Skeletal muscle satellite cell (primary cell): ENCODE data around the gene PRDX1.
"Not testable (repeated sequence)": the region's sequence is repeated elsewhere in the genome, so short reads cannot be mapped to it uniquely, and the experiment has no call there.

Experiments
- H3K27me3 ChIP-seq: 2 replicates; pipeline ENCODE4 v1.7.0; 2013; ENCODE audit warnings: low read length; ENCODE audit not compliant: control insufficient read depth, insufficient read depth
- H3K36me3 ChIP-seq: 2 replicates; pipeline ENCODE4 v1.7.0; 2013; ENCODE audit warnings: mild to moderate bottlenecking, control low read depth, low read length; ENCODE audit not compliant: insufficient read depth
- H3K4me1 ChIP-seq: 2 replicates; pipeline ENCODE4 v1.7.0; 2013; ENCODE audit warnings: low read length; ENCODE audit not compliant: control insufficient read depth, insufficient read depth
- H3K4me2 ChIP-seq: 2 replicates; pipeline ENCODE4 v1.7.0; 2013; ENCODE audit warnings: mild to moderate bottlenecking, low read length
- H3K4me3 ChIP-seq: 2 replicates; pipeline ENCODE4 v1.7.0; 2013; ENCODE audit warnings: low read length
- H3K9ac ChIP-seq: 2 replicates; pipeline ENCODE4 v1.7.0; 2013; ENCODE audit warnings: mild to moderate bottlenecking, low read depth, low read length, moderate library complexity
- H3K9me3 ChIP-seq: replicated peaks from 2 replicates; pipeline ENCODE4 v1.7.0; 2013; ENCODE audit warnings: mild to moderate bottlenecking, control low read depth, low read length

Gene PRDX1

DNA sequence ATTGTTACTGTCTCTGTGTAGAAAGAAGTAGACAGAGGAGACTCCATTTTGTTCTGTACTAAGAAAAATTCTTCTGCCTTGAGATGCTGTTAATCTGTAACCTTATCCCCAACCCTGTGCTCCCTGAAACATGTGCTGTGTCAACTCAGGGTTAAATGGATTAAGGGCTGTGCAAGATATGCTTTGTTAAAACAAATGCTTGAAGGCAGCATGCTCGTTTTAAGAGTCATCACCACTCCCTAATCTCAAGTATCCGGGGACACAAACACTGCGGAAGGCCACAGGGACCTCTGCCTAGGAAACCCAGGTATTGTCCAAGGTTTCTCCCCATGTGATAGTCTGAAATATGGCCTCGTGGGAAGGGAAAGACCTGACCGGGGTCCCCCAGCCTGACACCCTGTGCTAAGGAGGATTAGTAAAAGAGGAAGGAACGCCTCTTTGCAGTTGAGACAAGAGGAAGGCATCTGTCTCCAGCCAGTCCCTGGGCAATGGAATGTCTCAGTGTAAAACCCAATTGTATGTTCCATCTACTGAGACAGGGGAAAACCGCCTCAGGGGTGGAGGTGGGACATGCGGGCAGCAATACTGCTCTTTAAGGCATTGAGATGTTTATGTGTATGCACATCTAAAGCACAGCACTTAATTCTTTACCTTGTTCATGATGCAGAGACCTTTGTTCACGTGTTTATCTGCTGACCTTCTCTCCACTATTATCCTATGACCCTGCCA lies 8.0 kb downstream of the PRDX1 start:
- H3K4me2 ChIP-seq, H3K9me3 ChIP-seq, H3K27me3 ChIP-seq, H3K9ac ChIP-seq, H3K4me3 ChIP-seq: not testable (repeated sequence)
- Histone ChIP-seq H3K36me3 (peaks cover 81% of the 10 kb centered on the region), H3K4me1 (peaks cover 15% of the 10 kb centered on the region)

DNA sequence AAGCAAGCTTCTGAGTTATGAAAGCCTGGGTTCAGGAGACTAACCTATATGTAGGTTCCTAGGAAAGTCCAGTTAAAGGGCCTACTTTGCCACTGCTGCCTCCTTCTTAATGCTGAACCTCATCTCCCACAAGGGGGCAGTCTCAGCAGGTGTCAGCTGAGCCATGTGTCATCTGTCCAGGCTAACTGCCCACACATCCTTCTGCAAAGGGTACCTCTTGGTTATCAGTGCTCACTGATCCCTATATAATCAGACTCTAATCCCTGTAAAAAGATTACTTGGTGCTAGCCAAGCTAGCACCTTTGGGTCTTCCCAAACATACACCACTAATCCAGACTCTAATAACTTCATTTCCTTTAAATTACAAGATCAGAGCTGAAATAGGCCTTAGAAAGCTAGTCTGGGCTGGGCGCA lies 9.0 kb downstream of the PRDX1 start:
- Histone ChIP-seq H3K27me3 (no peaks in the 10 kb centered on the region), H3K4me2 (no peak overlapping the region), H3K9me3 (no peaks in the 10 kb centered on the region), H3K4me3 (no peak overlapping the region), H3K36me3 (peaks cover 85% of the 10 kb centered on the region), H3K4me1 (peaks cover 13% of the 10 kb centered on the region), H3K9ac (no peak overlapping the region)

DNA sequence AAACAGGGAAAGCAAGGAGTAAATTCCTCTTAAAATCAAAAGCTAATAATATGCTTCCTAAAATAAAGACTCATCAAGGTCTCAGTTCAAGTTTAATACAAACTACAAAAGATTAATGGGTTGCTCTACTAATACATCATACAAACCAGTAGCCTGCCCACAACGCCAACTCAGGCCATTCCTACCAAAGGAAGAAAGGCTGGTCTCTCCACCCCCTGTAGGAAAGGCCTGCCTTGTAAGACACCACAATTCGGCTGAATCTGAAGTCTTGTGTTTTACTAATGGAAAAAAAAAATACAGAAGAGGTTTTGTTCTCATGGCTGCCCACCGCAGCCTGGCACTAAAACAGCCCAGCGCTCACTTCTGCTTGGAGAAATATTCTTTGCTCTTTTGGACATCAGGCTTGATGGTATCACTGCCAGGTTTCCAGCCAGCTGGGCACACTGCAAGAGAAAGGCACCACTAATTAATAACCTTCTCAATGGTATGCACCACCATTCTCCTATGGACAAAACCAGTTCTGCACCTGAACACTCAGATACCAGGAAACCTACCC lies 10.6 kb downstream of the PRDX1 start:
- Histone ChIP-seq H3K36me3 (peaks cover 72% of the 10 kb centered on the region), H3K4me2 (no peak overlapping the region), H3K9ac (no peak overlapping the region), H3K27me3 (no peaks in the 10 kb centered on the region), H3K4me1 (peaks cover 13% of the 10 kb centered on the region), H3K4me3 (no peak overlapping the region), H3K9me3 (no peaks in the 10 kb centered on the region)

DNA sequence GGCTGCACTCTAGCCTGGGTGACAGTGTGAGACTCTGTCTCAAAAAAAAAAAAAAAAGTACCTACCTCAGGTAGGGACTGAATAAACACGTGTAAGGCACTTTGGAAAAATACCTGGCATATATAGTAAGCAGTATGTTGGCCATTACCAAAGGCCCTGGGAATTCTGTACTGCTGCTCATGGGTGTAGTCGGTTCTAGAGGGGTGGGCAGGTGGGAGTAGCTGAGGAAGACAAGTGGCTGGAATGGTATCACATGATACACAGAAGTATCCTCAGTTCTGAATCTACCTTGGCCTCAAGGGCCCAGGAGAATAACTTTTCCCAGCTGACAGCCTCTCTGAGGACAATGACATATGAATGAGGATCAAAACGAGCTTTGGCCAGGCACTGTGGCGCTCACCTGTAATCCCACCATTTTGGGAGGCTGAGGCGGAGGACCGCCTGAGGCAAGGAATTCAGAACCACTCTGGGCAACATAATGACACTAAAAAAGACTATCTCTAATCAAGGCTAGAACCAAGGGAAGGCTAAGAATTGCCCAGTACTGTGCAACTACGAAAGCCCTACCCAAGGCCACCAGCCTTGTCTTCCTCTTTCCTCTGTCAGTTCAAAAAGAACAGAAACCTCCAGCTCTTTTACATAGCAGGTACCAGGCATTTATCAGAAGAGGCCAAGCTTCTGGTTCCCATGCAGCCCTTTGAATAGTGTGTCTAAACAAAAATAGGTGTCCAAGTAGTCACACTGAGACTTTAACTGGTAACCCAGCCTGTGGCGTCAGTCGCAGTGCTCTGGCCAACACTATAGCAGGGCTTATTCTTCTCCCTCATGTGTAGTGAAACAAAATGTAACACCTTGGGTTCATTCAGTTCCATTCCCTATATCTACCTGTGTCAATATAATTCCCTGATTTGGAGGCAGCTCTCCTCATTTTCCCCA lies 11.4 kb downstream of the PRDX1 start:
- peaks cover 13% of the 10 kb centered on the region for H3K4me1 ChIP-seq
- no peak overlapping the region for H3K4me3 ChIP-seq
- H3K27me3 ChIP-seq: no peaks in the 10 kb centered on the region
- no peak overlapping the region for H3K9ac ChIP-seq
- H3K36me3 ChIP-seq: peaks cover 66% of the 10 kb centered on the region
- H3K4me2 ChIP-seq: no peak overlapping the region
- H3K9me3 ChIP-seq: no peaks in the 10 kb centered on the region

DNA sequence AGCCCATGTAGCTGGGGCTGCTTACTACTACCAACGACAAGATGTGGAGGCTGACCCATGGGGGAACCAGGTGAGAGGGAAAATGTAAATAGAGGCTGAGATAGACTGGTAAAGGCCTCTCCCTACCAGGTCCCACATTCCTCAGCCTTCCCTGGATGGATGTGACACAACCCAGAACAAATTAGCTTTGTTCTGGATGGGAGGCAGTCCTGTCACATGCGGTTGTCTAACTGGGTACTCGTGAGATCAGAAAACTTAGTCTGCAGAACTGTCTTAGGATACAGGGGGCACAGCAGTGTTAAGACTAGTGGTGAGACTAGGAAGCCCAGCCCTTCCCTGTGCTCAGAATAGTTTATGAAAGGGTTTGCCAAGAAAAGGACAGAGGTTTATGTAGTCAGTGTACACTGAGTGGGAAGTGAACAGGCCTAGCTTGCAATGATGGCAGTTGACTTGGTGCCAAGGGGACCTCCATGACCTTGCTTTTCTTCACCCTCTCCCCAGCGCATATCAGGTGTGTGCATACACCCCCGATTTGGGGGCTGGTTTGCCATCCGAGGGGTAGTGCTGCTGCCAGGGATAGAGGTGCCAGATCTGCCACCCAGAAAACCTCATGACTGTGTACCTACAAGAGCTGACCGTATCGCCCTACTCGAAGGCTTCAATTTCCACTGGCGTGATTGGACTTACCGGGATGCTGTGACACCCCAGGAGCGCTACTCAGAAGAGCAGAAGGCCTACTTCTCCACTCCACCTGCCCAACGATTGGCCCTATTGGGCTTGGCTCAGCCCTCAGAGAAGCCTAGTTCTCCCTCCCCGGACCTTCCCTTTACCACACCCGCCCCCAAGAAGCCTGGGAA lies 13.2 kb downstream of the PRDX1 start:
- no peaks in the 10 kb centered on the region for H3K27me3 ChIP-seq
- no peak overlapping the region for H3K4me3 ChIP-seq
- no peak overlapping the region for H3K9ac ChIP-seq
- H3K4me1 ChIP-seq: peaks cover 3% of the 10 kb centered on the region
- H3K4me2 ChIP-seq: no peak overlapping the region
- no peaks in the 10 kb centered on the region for H3K9me3 ChIP-seq
- H3K36me3 ChIP-seq: peaks cover 49% of the 10 kb centered on the region

DNA sequence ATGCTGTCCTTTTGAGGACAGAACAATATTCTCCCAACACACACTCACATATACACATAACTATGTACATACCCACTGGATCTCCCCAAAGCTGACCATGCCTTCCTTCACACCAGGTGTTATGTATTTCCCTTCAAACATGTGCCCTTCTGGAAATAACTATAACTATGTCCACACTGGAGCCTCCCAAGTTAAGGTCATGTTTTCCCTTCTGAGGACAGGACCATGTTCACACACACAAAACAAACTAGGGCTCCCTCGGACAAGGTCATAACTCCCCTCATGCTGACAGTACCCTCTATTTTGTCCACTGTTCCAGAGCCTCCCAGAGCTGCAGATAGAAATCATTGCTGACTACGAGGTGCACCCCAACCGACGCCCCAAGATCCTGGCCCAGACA lies 13.8 kb downstream of the PRDX1 start:
- H3K36me3 ChIP-seq: peaks cover 42% of the 10 kb centered on the region

DNA sequence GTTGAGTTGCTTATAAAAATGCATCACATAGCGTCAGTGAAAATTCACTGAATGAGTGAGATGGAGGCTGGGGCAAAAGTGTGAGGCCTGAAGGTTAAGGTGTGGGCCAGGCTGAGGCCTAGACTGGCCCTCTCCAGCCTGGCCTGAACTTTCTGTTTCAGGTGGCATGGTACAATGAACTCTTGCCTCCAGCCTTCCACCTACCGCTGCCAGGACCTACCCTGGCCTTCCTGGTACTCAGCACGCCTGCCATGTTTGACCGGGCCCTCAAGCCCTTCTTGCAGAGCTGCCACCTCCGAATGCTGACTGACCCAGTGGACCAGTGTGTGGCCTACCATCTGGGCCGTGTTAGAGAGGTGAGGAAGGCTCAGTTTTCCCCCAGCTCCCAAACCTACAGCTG lies 14.5 kb downstream of the PRDX1 start:
- no peaks in the 10 kb centered on the region for H3K27me3 ChIP-seq
- H3K4me3 ChIP-seq: no peak overlapping the region
- peaks cover 36% of the 10 kb centered on the region for H3K36me3 ChIP-seq
- no peak overlapping the region for H3K9ac ChIP-seq
- no peak overlapping the region for H3K4me2 ChIP-seq
- no peaks in the 10 kb centered on the region for H3K4me1 ChIP-seq
- H3K9me3 ChIP-seq: no peaks in the 10 kb centered on the region

More for the DNA sequence above, 13.8 kb downstream of the PRDX1 start:
- Histone ChIP-seq H3K4me1 (no peaks in the 10 kb centered on the region), H3K9me3 (no peaks in the 10 kb centered on the region), H3K9ac (no peak overlapping the region), H3K27me3 (no peaks in the 10 kb centered on the region), H3K4me2 (no peak overlapping the region), H3K4me3 (no peak overlapping the region)

DNA sequence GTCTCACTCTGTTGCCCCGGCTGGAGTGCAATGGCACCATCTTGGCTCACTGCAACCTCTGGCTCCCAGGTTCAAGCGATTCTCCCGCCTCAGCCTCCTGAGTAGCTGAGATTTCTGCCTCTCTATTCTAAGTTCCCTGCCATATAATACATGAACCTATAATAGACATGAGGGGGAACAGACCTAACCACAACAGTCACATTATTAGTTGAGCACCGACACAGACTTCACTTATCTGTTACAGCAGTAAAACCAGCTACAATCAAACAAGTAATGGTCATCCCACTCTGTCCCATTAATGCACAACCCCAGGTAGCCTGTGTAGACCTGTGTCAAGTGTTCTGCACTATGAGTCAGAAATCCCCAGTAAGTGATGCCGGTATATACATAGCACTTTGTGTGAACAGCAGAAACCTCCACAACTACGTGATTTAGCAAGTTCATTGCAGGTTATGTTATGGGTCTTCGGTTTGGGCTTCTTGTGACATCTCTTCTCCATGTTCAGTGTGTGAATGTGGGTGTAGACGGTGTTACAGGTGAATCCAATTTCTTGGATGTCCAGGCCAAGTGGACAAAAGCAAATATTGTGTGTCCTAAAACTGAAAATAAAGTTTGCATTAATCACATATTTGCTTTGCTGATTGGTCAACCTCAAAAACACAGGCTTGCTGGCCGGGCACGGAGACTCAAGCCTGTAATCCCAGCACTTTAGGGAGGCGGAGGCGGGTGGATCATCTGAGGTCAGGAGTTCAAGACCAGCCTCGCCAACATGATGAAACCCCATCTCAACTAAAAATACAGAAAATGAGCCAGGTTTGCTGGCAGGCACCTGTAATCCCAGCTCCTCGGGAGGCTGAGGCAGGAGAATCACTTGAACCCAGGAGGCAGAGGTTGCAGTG lies 18.0 kb downstream of the PRDX1 start:
- Histone ChIP-seq H3K36me3 (peaks cover 7% of the 10 kb centered on the region), H3K4me1 (peaks cover 11% of the 10 kb centered on the region), H3K9me3 (no peaks in the 10 kb centered on the region), H3K27me3 (no peaks in the 10 kb centered on the region), H3K4me3 (no peak overlapping the region), H3K4me2 (no peak overlapping the region), H3K9ac (no peak overlapping the region)

DNA sequence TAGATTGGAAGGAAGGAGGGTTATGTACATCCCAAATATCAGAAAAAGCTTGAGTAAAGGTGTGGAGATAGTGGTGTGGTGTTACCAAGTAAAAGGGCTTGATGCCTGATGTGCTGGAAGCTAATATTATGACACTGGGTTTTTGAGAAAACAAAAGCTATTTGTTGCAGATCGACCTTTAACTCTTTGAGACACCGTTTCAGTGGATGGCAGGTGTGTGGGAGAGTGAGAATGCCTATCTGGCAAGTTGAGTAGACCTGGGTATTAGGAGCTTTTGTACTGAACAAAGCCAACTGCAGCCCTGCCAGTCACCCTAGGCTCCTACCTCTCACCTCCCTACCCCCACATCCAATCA lies 20.2 kb downstream of the PRDX1 start:
- no peak overlapping the region for H3K4me3 ChIP-seq
- H3K4me1 ChIP-seq: peaks cover 11% of the 10 kb centered on the region
- no peaks in the 10 kb centered on the region for H3K9me3 ChIP-seq
- H3K27me3 ChIP-seq: no peaks in the 10 kb centered on the region
- H3K36me3 ChIP-seq: no peaks in the 10 kb centered on the region
- no peak overlapping the region for H3K9ac ChIP-seq
- no peak overlapping the region for H3K4me2 ChIP-seq

DNA sequence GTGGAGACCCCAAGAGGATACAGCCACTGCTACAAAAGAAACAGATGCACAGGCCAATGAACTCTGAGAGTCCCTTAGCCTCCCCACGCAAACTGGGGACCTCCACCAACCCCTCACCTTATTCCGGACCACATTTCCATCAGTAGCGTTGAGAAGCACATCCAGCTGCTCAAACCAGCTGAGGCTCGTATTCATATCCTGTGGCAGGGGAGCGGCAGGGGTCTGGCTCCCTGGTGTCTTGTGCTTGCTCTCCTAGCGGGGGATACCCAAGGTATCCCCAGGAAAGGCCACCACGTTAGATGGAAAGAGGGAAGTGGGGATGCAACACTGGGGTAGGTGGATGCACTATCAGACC lies 22.3 kb downstream of the PRDX1 start:
- H3K4me1 ChIP-seq: peaks cover 11% of the 10 kb centered on the region
- H3K4me2 ChIP-seq: peak overlapping the region; percentile 92

More for the DNA sequence above, 22.3 kb downstream of the PRDX1 start:
- H3K27me3 ChIP-seq: no peaks in the 10 kb centered on the region
- no peaks in the 10 kb centered on the region for H3K36me3 ChIP-seq
- peak overlapping the region; percentile 85 for H3K4me3 ChIP-seq
- H3K9ac ChIP-seq: peak overlapping the region; percentile 63
- no peaks in the 10 kb centered on the region for H3K9me3 ChIP-seq
